ES-I3 (cell line): ENCODE data around the gene MBD2.

Experiments
- H3K36me3 ChIP-seq: 2 replicates; pipeline ENCODE4 v1.6.1; 2013; ENCODE audit warnings: mild to moderate bottlenecking, low read length, control low read depth, moderate library complexity; ENCODE audit not compliant: insufficient read depth
- H3K4me1 ChIP-seq: 2 replicates; pipeline ENCODE4 v1.6.1; 2013; ENCODE audit warnings: mild to moderate bottlenecking, control low read depth, low read length; ENCODE audit not compliant: insufficient read depth
- H3K9ac ChIP-seq: 2 replicates; pipeline ENCODE4 v1.6.1; 2013; ENCODE audit warnings: low read depth, mild to moderate bottlenecking, low read length, moderate library complexity
- H3K9me3 ChIP-seq: 2 replicates; pipeline ENCODE4 v1.6.1; 2013; ENCODE audit warnings: mild to moderate bottlenecking, low read length, moderate library complexity; ENCODE audit not compliant: control insufficient read depth, insufficient read depth

MBD2 gene

GRCh38 chr18:54163453-54163852 is 61.0 kb downstream of the MBD2 start:
- Histone ChIP-seq H3K36me3 (no peaks in the 10 kb centered on the region; the same call in 1 of the 2 replicates), H3K9me3 (no peaks in the 10 kb centered on the region), H3K9ac (no peak overlapping the region), H3K4me1 (no peaks in the 10 kb centered on the region)

DNA sequence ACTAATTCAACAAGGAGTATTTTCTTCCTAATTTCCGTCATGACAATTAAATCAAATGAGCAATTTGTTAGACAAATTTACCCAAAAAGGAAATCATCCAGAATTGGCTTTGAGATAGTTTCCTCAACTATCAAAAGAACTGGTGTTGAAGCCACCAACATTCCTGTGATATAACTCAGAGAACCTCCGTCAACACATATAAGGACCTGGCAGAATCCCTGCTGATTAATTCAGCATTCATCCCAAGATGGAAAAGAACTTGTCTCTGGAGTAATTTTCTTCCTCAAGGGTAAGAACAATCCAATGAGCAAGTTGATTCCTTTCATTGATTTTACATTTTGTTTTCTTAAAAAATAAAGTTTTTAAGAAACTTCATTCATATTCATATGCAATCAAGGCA is 62.0 kb downstream of the MBD2 start:
- Histone ChIP-seq H3K9ac (no peak overlapping the region), H3K9me3 (no peaks in the 10 kb centered on the region), H3K36me3 (no peaks in the 10 kb centered on the region; the same call in 1 of the 2 replicates), H3K4me1 (no peaks in the 10 kb centered on the region)

- Histone ChIP-seq H3K36me3 (no peaks in the 10 kb centered on the region; the same call in 1 of the 2 replicates), H3K4me1 (no peaks in the 10 kb centered on the region), H3K9ac (no peak overlapping the region), H3K9me3 (no peaks in the 10 kb centered on the region)
Observed at GRCh38 chr18:54161267-54161666, 63.2 kb downstream of the MBD2 start.

GRCh38 chr18:54159906-54160305 is 64.6 kb downstream of the MBD2 start:
- no peaks in the 10 kb centered on the region; the same call in 1 of the 2 replicates for H3K36me3 ChIP-seq
- H3K9ac ChIP-seq, result no peak overlapping the region
- H3K4me1 ChIP-seq, result no peaks in the 10 kb centered on the region
- H3K9me3 ChIP-seq, result no peaks in the 10 kb centered on the region

DNA sequence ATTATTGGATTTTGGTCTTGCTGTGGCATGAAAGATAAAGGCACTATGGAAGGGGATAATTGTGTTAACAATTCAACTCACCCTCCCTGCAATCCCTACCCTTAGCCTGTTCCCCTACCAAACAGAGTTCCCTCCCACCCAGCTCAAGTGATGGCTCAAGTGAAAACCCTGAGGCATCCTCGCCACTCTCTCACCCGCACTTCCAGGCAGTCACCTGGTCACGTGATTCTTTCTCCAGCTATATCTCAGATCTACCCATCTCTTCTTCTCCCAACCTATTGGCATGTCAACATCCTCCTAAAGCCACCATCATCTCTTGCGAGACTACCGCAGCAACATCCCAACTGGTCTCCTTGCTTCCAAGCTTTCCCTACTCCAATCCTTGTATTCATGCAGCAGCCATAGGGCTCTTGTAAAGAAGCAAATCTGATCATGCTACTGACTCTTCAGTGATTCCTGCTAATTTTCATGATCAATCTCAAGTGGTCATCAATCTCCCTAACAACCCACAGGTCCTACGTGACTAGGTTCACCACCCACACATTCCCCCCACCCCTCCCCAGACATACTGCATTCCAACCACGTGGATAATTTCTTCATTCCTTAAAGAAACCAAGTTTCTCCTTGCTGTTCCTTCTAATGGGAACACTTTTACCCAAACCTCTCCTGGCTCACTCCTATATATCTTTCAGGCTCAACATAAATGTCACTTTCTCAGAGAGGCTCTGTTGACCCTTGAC is 66.7 kb downstream of the MBD2 start:
- no peaks in the 10 kb centered on the region; the same call in 1 of the 2 replicates for H3K36me3 ChIP-seq
- H3K9ac ChIP-seq, result no peak overlapping the region
- no peaks in the 10 kb centered on the region for H3K4me1 ChIP-seq
- H3K9me3 ChIP-seq, result no peaks in the 10 kb centered on the region

GRCh38 chr18:54155412-54155811 is 69.1 kb downstream of the MBD2 start:
- H3K36me3 ChIP-seq, result no peaks in the 10 kb centered on the region; the same call in 1 of the 2 replicates
- no peak overlapping the region for H3K9ac ChIP-seq
- H3K9me3 ChIP-seq, result no peaks in the 10 kb centered on the region
- peaks cover 5% of the 10 kb centered on the region; the same call in 1 of the 2 replicates for H3K4me1 ChIP-seq

DNA sequence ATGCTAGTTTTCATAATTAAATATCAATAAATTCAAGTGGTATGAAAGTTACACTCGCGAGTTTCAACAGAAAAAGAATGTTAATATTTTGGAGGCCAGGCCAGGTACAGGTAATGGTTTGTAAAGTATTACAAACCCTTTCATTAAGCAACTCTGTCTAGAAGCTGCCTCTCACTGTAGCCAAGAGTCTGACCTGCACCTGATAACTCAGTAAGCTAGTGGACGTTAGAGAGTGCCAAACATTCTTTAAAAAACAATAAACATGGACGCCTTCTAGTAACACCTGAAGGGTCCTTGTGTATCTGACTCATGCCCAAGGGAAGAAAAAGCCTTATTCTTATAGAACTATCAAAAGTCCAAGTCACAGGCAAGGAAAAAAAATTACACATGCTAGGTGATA is 70.2 kb downstream of the MBD2 start:
- H3K36me3 ChIP-seq, result no peaks in the 10 kb centered on the region; the same call in 1 of the 2 replicates

DNA sequence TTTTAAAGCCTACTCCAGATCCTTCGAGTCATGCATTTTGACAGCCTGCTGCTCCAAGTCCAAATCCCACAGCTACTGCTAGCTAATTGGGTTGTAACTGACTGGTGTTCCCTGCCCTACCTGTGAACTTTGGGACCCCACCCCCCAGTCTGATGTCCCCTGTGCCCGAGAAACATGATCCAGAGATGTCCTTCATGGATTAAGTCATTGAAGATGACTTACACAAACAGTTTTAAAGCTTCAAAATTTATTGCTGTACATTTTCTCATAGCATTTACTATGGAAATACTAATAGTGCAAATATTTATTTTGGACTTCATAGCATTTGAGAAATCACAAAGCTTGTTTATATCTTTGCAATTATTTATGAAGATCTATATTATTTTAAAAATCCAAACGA is 73.1 kb downstream of the MBD2 start:
- Histone ChIP-seq H3K36me3 (no peaks in the 10 kb centered on the region), H3K4me1 (peaks cover 13% of the 10 kb centered on the region; the same call in 1 of the 2 replicates), H3K9me3 (no peaks in the 10 kb centered on the region), H3K9ac (no peak overlapping the region)

More for the DNA sequence above, 70.2 kb downstream of the MBD2 start:
- no peak overlapping the region for H3K9ac ChIP-seq
- H3K9me3 ChIP-seq, result no peaks in the 10 kb centered on the region
- peaks cover 13% of the 10 kb centered on the region; the same call in 1 of the 2 replicates for H3K4me1 ChIP-seq

- Histone ChIP-seq H3K9me3 (no peaks in the 10 kb centered on the region), H3K4me1 (peaks cover 13% of the 10 kb centered on the region; the same call in 1 of the 2 replicates), H3K9ac (no peak overlapping the region), H3K36me3 (no peaks in the 10 kb centered on the region)
Observed at GRCh38 chr18:54150226-54150625, 74.2 kb downstream of the MBD2 start.

DNA sequence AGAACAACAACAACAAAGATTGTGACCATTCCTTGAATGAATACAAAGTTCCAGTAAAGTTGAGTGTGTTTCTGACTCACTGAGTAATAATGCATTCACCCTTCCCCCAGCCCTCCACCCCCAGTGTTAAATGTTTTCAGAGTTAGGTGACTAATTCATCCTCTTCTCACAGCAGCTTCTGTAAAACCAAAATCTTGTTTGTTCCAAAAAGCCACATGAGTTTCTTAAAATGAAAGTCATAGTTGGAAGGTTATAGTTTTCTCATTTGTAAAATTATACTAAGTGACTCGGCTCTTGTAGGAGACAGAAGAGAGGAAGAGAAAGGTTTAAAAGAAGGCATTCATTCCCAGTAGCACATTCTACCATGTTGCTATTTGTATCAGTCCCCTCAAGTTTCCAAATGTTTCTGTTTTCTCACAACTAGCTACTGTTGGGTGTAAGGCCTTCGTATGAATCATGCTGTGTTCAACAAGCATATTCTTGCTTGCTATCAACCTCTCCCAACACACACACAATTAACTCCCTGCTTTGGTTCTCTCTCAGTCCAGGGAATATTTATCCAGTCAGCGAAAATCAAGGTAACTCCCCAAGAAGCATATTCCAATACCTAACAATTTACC is 75.3 kb downstream of the MBD2 start:
- no peak overlapping the region for H3K9ac ChIP-seq
- H3K9me3 ChIP-seq, result no peaks in the 10 kb centered on the region
- H3K36me3 ChIP-seq, result no peaks in the 10 kb centered on the region
- peaks cover 13% of the 10 kb centered on the region; the same call in 1 of the 2 replicates for H3K4me1 ChIP-seq

GRCh38 chr18:54148678-54149077 is 75.8 kb downstream of the MBD2 start:
- H3K9ac ChIP-seq, result no peak overlapping the region

GRCh38 chr18:54148151-54148550 is 76.3 kb downstream of the MBD2 start:
- no peak overlapping the region for H3K9ac ChIP-seq
- H3K36me3 ChIP-seq, result no peaks in the 10 kb centered on the region
- H3K4me1 ChIP-seq, result peaks cover 13% of the 10 kb centered on the region; the same call in 1 of the 2 replicates
- H3K9me3 ChIP-seq, result no peaks in the 10 kb centered on the region

More at GRCh38 chr18:54148678-54149077, 75.8 kb downstream of the MBD2 start:
- Histone ChIP-seq H3K36me3 (no peaks in the 10 kb centered on the region), H3K9me3 (no peaks in the 10 kb centered on the region), H3K4me1 (peaks cover 13% of the 10 kb centered on the region; the same call in 1 of the 2 replicates)

DNA sequence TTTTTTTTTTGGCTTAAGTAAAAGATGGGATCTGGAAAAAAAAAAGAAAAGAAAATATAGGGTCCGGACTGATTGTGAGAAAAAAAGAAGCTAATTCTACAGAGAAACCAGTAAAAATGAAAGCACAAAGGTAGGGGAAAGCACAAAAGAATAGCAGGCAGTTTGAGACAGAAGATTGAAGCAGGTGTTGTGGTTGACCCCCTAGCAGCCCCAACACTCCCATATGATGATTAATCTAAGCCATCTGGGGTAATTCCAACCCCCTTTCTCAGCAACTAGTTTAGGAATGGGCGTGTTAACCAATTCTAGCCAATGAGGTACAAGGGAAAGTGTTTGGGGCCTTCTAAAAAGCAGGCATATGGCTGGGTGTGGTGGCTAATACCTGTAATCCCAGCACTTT is 77.0 kb downstream of the MBD2 start:
- Histone ChIP-seq H3K9me3 (no peaks in the 10 kb centered on the region), H3K4me1 (peaks cover 13% of the 10 kb centered on the region; the same call in 1 of the 2 replicates), H3K9ac (no peak overlapping the region), H3K36me3 (no peaks in the 10 kb centered on the region)

DNA sequence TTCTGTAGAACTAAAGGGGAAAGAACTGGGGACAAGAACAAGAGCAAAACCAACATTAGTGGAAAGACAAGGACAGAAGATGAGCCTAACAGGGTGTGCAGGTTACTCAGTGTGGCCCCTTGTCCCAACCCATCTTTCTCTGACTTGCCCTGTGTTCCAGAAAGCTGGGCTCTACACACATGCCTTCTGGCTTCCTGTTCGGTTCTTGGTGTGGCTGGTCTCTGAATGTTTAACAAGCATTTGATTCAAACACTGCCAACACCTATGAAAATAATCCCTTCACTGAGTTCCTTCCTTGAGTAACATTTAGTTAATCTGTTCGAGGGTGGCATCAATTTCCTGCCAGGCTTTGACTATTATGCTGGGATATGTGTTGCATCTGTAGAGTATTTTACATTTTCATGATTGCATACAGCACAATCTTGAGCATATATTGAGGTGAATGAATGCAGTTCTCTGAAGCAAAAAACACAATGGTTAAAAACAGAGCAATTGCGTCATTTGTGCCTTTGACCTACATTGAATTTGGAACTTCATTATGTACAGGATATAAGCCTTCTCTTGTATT is 83.3 kb downstream of the MBD2 start:
- Histone ChIP-seq H3K9ac (no peak overlapping the region), H3K9me3 (peaks cover 12% of the 10 kb centered on the region), H3K4me1 (no peaks in the 10 kb centered on the region), H3K36me3 (no peaks in the 10 kb centered on the region)
